ENCODE results near the gene NFIX.

NFIX gene

DNA sequence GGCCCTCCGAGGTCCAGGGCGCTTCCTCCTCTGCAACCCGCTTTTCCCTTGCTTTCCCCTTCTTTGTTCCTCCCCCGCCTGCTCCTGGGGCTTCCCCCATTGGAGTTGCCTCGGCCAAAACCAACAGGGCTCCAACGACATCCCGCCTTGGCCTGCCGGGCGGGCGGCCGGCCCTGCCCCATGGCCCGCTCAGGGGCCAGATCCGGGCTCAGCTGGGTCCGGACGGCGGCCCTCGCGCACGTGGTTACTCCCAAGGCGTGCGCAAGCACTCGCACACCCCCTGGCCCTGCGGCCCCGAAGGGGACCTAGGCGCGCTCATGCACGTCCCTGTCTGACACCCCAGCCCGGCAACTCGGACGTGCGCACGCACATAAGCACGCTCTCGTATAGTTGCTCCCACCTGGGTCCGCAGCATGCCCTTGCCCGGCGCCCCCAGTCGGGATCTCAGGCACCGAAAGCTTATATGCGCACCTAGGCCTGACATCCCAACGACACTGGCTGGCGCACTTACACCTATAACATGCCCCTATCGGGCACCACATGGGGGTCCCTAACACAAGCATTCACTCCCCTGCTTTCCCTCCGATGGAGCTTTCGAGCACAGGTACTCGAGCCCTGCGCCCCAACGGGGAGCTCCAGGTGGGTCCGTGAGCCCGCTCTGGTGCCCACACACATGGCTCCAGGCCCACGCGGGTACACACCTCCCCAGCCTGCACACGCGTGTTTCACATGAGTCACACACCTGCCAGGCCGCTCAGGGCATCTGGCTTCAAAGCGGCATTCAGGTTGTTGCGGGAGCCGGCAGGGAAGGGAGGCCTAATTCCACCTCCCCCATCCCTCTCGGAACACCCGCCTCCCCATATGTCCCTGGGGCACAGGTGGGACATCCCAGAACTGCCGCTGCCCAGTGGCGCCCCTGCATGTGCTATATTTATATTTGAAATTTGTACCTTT is 15.0 kb downstream of the NFIX start:
- DNase-seq: no peak

DNA sequence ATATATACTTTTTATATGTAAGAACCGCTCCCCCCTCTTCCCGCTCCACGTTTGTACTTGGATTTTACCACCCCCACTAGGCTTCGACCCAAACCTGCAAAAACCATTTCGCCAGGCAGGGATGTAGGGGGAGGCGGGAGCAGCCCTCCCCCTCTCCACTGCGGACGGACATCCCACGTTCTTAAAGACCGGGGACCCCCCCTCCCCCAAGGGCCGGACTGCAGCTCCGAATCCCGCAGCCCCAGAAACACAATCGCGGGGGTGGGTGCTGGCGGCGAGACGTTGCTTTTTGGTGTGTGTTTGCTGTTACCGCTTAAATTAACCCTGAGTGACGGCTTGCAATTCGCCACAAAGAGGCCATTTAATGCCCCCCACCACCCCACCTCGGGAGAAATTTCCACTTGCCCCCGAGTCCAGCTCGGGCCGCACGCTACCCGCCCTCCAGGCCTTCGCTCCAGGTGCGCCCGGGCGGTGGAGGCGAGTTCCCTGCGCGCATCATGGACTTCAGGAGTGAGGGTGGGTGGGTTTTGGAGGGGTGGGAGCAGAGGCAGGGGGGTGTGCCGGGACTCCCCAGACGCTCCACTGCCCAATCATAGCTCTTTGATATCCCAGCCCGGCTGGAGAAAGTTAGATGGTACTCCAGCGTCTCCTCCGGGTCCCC is 15.8 kb downstream of the NFIX start:
- DNase-seq: no peak

DNA sequence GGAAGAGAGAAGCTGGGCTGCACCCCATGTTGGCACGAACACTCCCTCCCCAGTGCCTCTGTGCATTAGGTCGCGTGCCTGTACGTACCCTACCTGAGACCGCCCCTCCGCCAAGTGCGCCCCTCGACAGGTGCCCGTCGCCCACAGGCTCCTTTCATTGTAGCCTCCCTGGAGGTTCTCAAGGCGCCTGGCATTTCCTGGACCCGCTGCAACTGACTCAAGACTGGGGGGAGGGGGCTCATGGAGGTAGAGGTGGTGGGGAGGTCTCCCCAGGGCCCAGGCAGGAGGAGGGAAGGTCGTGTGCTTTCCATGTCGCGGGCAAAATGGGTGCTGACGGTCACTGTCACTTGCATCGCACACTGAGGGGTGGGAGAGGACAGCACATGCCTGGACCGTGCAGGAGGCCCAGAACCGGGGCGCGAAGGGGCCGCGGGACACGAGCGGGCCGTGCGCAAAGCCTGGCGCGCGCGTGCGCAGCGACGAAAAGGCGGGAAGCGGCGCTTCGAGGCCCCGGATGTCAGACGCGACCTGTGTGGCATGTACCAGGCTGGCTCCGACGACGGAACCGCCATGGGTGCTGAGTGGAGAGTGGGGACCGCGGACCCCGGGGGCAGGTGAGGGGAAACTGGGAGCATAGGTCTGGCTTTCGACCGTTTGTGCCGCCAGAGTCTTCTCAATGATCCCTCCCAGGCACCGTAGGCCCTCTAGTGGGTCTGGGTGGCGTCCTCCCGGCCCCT is 16.5 kb downstream of the NFIX start:
- no peak for DNase-seq

DNA sequence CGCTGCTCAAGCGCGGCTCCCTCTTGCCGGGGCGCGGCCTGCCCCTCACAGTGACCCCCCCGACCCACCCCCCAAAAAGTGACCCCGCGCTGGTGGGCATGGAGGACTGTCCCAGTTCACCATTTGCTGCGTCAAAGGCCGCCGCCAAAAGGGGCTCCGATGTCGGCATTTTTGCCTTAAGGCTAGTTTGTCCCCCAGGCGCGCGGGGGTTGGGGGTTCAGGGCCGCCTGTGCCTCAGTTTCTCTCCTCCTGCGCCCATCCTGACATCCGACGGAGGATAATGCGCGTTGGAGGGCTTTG is 17.1 kb downstream of the NFIX start:
- no peak for DNase-seq

DNA sequence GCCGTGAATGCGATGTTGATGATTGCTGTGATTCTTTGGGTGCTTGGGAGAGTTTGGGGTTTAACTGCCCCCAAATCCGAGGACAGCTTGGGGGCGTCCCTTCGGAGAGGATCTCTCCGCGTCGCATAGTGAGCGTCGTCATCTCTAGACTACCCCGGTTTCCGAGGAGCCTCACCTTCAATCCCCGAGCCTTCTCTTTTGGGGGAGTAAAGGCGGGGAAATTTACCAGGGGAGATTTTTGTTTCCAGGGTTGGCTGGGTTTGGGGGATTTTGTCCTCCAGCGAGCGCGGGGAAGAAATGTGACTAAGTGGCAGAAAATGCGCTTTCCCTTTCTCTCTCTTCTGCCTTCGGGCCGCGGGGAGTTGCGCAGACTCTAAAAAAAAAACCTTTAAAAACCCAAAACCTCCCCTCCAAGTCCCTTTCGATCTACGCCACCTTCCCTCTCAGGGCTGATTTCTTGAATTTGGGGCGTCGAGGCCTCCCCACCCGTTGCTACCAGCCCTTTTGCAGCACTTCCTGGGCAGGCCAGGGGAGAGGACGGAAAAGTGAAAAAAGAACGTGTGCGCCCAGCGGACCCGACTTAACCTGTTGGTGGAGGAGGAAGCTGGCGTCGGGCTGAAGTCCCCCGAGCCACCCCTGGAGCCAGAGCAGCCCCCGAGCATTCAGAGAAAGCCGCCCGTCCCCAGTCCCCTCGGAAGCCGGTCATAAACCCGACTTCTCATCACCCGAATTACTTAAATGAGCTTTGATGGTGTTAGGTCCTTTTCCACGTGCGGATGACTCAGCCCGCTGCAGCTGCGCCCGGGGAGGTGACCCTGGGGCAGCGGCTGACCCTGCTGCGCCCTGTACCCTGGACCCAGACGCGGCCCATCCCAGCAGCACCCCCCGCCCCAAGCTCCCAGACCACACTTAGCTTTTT is 17.7 kb downstream of the NFIX start:
- no peak for DNase-seq

DNA sequence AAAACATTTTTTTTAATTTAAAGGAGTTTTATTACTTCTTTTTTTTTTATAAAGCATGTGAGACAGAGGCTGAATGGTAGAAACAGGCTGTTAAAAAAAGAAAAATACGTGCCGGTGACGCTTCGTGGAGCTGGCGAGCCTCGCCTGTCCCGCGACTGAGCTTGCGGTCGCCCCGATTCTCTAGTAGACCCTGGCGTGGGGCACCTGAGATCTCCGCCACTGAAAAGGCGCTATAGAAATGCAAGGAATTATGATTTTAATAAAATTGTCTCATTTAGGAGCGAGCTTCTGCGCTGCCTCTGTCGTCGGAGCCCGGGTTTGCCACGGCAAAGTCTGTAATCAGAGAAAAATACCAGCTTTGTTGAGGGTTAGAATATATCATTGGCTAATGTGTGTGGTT is 18.4 kb downstream of the NFIX start:
- no peak for DNase-seq

DNA sequence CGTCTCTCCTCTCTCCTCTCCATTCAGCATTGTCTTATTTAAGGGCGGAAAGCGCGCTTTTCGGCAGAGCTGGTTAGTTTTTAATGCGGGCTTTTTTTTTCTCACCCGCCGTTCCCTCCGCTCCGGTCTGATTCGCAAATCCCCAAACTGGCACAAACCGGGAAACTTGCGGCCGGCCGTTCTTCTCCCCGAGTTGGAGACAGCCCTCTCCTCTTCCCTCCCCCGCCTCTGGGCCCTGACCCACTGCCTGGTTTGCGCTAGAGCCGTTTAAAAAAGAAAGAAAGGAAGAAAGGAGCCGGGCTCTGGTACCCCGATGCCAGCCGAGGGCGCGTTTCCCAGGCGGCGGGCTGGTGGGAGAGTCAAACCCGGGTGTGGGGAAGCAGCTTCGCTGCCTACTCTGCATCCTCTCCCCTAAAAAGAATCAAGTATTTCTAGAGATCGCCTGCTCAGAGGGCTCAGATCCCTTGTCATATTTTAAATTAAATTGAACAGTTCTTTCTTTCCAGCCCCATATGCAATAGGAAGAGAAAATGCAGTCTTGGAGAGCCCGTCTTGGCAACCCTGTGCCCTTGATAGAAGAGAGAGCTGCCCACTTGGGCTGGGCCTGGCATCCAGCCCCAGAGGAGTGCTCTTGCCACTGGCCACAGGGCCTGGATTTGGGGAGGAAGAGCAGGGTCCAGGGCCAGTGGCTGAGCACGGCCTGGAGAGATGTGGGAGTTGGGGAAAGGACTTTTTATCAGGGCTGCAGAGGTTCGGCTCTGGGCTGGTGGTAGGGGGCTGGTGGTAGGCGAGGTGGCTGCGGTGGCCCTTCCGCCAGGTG is 19.0 kb downstream of the NFIX start:
- DNase-seq: no peak

DNA sequence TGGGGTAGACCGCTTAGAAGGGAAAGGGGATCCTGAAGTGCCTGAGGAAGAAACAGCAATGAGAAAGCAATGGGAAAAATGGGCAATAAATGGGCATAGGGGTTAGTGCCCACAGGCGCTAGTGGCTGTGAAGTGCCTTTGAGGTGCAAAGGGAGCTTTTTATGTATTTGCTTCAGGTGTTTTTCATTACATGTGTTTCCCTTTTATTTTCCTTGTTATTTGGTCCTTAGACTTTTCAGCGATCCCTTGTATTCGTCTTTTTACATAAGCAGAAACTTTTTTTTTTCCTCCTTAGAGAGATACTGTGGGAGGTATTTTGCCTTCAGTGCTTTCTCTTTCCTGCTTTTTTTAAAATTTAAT is 19.6 kb downstream of the NFIX start:
- no peak for DNase-seq

DNA sequence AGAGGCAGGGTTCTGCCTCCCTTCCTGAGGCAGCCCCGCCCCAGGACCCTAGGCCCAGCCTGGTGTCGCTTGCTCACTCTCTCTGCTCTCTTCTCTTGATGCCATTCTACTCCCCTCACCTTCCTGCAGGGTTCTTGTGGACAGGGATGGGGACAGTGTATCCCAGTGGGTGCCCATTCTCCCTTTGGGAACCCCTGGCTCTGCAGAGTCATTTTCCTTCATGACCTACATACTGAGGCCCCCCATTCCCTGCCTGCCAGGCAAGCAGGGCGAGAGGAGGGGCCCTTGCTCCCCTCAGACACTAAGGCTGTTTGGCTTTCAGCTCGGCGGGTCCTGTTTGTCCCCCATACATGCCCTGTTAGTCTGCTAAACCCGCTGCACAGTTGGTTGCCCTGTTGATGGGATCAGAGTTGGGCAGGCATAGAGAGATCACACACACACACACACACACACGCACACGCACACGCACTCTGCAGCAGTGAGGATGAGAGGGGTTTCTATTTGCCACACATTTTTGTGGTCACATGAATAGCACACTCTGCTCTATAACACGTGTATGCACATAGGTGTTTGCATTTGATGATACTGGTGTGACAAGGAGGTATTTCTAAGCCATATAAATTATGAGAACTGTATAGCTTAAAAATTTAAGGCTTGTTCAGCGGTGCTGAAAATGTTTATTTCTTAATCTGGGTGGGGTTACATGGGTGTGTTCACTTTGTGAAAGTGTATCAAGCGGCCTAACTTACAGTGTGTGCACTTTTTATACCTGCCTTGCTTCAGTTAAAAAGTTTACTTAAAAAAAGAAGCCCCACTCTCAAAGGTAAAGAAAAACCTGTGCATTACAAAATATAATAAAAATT is 20.3 kb downstream of the NFIX start:
- no peak for DNase-seq

DNA sequence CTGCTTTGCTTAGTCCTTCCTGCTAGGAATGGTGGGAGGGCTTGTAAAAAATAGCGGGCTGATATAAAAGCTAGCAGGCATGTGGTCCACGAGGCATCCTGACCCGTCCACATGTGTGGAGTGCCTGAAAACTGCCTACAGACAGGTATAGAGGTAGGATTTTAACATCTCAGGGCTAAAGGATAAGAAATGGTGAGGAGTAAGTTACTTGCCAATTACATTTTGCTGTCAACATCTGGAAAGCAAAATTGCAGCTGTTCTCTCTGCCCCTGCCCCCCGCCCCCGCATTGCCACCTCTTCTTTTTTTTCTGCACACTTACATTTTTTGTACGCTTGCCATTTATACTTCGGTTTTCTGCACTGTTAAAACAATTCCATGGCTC is 21.0 kb downstream of the NFIX start:
- DNase-seq: no peak

DNA sequence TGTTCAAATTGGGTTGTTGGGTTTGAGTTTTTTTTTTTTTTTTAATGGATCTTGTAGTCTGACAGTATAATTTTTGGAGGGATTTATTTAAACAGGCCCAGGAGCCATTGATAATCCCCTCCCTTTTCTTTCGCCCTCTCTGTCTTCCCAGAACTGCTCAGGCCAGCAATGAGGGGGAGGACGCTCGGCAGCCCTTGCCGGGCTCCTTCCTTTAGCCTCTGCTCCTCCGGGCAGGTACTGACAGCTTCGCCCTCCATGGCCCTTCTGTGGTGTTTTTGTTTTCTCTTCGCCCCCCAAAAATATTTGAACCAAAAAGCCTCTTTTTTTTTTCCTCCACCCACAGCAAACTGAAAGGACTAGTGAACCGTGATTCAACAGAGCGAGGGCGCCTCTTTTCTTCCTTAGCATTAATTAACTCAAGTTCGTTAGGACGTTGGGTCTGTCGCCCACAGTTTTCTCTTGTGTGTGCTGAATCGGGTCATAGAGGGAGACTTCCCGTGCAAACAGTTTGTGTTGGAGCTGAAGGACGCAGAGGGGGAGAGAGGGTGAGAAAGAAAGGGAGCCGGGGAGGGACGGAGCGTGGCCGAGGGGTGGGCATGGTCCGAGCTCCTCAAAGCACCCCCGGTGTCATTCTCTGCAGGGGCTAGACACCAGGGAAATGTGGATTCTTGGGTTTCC is 21.5 kb downstream of the NFIX start:
- DNase-seq: no peak

DNA sequence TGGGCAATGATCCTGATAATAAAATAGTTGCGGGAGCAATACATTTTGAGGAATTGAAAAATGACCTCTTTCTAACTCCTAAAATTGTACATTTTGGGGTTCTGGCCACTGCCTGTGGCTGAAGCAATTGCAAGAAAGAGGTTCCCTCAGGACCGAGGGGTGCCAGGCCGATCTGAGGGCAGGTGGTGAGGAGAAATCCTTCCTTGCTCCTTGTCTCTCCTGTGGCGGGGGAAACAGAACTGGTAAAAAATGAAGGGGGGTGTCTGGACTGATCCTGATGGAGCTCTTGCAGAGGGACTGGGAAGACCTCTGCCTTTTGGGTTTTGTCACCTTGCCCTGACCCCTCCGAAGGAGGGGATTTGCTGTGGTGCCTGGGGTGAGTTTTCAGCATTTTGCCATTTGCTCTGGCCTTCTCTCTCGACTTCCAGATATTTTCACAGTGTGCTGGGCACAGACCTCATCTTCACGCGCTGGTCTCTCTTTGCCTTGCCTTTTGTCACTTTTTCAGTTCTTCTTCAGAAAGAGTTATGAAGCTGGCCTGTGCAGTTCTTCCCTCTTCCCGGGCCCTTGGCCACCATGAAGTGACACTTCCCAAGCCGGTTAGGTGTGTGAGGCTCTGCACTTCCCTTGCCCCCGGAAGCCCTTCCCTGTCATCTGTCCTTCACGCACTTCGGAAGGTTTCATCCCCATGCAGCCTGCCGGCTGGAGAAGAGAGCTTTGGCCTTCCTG is 22.2 kb downstream of the NFIX start:
- no peak for DNase-seq

DNA sequence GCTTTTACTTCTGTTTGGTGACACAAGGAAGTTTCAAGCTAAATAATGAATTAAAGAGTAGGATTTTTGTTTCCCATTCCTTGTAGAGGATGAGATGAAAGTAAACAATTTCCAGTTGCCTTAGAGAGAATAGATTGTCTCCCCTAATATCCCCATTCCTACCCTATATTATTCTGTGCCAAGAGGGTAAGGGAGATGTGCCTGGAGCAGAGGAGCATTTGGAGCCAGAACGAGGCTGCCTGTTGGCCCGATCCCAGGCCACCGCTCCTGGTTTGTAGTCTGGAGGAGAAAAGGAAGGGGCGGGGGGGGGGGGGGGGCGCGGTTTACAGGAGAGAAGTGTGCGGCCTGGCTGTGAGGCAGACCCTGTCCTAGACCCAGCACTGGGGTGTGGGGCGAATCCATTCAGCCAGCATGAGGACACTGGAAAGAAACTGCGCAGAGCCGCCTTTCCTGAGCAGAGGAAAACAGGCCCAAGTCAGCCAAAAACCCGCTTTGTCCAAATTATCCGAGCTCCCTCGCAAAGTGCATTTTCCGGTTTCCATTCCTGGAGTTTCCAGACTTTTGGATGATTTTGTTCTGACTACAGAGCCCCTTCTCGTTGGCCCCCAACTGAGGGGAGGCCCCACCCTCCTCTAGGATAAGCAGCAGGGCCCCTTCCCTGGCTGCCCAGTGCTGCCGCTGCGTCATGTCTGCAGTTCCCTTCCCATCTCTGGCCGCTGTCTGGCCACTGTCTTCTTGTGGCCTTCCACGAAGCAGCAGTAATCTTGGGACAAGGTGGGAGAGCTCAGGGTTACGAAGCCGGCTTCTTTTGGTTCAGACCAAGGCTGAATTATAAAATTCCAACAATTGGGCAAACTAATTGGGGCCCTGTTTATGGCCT is 23.0 kb downstream of the NFIX start:
- no peak for DNase-seq

DNA sequence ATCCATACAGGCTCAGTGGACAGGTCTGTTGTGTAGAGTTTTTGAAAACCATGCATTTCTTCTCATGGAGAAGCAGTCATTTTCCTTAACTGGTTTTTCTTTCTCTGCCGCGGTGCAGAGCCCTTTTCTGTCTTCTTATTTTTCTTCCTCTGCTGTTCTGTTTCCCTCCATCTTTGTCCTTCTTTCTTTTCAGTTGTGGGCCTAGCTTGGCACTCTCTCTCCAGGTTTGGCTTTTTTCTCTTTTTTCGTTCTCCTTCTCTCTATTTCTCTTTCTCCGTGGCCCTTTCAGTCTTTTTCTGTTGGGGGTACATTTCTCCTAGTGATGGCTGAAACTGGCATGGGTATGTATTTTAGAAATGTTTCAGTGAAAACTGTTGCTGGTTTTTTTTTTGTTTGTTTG is 24.1 kb downstream of the NFIX start:
- no peak for DNase-seq

DNA sequence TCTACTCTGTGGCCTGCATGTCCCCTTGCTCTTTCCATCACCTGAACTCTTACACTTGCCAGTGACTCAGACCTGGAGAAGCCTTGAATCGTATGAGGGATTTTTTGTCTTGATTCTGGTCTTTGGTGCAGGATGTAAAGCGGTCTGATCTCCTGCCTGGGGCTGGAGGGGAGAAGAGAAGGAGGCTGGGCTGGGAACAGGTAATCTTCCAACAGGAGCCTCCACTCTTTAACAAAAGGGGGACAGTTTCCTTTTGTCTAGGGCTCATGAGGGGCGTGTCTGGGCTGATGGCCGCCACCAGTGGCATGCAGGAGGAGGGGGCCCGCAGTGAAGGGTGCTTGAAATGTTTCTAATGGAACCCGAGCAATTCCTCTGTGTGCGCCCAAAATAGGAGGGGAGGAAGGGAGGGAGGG is 24.7 kb downstream of the NFIX start:
- DNase-seq: no peak

DNA sequence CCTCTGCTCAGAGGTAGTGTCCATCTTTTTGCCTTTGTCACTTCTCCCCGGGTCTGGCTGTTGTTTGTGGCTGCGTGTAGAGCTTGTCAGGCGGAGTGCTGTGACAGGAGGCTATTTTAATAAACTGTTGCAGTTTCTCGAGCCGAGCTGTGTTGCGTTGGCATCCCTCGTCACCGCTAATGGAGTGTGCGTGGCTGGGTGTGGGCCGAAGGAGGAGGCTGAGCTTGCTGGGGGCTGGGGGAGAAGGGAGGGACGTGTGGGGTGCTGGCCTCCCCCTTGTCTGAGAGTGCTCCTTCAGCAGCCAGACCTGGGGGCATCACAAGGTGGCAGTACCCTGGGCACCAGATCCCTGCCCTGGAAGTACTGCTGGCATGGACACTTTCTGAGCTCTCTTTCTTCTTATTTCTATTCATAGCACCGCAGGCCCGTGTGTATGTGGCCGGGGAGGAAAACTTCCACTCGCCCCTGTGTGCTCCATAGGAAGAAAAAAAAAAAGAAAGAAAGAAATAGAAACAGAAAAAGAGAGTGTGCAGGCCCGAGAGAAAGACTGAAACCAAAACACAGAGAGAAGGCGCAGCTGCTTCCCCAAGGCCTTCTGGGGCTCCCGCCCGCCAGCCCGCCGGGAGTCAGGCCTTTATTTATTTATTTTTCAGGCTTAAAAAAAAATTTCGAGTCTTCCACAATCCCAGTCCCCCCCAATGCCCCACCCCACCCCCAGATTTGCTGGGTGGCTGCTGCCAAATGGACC is 27.0 kb downstream of the NFIX start:
- DNase-seq: no peak

DNA sequence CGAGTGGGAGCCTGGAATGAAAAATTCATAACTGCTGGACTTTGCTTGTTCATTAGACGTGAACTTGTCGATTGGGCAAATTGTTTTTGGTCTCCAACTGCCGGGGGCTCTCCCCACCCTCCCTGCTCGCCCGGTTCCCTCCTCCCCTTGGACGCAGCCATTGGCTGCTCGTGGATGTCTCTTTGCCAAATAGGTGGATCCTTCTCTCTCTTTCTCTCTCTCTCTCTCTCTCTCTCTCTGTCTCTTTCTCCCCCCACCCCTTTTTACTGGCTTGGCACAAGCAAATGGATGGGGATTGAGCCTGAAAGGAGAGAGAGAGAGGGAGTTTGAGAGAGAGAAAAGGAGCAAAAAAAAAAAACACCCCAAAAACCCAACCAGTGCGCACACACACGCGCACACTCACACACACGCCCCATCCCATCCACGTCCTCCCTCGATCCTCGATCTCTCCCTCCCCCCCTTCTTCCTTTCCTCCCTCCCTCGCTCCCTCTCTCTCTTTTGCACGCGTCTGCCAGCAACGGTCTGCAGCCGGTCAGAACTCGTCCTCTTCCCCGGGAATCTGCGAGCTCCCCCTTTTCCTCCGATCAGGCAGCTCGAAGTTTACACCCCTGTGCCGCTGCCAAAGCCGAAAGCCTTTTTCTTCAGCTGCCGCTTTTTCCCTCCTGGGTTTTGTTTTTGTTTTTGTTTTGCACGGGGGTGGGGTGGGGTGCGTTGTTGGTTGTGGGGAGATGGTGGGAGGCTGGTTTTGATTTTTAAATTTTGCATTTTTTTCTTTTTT is 27.8 kb downstream of the NFIX start:
- DNase-seq: no peak

Measured in NCI-H2081 treated with DMSO at 0.1 percent for 48 hours (cell line).